CD1c-positive myeloid dendritic cell (primary cell): ENCODE results near the gene ZNF3.
A peak's percentile ranks its signal among the peaks of the same experiment; 100 is the strongest.

ENCODE experiments used
- DNase-seq: peaks from one replicate; pipeline ENCODE4 v3.0.0-alpha.2; 2016; ENCODE audit errors: extremely low spot score

ZNF3 gene

DNA sequence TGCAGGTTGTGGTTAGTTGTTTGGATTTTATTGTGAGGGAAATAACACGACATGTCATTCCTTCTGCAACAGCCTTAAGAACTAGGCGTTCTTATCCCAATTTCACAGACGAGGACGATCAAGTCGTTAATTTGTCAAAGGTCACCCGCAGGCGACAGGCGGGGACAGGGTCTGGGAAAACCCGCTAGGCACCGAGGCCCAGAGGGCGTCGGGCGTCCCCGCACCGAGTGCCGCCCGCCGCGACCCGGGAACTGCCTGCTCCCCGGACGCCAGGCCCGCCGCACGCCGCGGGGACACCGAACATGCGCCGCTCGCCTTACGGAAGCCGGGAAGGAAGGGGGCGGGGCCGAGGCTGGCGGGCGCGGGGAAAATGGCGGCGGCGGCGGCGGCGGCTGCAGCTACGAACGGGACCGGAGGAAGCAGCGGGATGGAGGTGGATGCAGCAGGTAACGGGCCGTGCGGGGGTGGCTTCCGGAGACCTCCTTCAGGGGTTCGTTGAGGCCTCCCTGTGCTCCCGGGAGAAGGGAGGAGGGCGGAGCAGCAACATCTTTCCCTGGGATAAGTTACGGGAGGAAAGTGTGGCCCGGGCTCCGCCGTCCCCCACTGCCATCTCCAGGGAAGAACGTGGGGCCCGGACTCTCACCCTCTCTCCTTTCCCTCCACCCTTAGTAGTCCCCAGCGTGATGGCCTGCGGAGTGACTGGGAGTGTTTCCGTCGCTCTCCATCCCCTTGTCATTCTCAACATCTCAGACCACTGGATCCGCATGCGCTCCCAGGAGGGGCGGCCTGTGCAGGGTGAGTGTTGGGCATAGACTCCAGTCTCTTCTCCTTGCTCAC, 7.3 kb upstream of the ZNF3 start, which contains the start of gene COPS6:
COPS6 (plus strand) TSS at position 349 of the 837 bp plus-strand sequence; CDS start at position 371, 22 bp downstream.
- DNase-seq, result peak; percentile 88

DNA sequence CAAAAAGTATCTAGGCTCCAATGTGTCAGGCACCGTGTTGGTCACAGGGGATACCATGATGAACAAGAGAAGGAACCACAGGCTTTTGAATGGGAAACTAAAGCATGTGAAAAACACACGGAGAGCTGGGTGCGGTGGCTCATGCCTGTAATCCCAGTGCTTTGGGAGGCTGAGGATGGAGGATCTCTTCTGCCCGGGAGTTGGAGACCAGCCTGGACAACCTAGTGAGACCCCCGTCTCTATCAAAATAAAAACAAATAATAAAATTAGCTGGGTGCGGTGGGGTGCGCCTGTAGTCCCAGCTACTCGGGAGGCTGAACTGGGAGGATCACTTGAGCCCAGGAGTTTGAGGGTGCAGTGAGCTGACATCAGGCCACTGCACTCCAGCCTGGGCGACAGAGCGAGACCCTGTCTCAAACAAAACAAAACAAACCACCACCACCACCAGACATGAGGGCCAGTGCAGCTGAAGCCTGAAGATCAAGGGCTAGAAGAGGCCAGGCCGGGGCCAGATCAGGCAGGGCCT, 6.6 kb upstream of the ZNF3 start:
- no peak for DNase-seq

DNA sequence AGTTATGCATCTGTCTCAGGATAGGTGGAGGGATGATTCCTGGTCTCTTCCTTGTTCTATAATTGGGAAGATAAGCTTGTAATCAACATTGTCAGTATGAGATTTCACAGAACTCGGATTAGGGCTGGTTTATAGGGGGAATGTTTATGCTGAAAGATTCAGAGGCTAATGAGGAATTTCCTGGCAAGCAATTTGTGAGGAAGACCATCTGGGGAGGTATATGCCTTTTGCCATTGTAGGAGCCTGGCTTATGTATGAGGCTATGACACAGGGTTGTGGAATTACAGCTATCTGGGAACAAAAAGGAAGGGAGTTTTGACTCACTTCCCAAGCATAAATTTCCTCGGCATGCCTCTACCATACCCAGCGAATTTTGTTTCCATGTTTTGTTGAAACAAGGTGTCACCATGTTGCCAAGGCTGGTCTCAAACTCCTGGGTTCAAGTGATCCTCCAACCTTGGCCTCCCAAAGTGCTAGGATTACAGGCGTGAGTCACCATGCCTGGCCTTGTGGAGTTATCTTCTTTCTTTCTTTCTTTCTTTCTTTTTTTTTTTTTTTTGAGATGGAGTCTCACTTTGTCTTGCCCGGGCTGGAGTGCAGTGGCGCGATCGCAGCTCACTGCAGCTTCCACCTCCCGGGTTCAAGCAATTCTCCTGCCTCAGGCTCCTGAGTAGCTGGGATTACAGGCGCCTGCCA, 5.7 kb upstream of the ZNF3 start:
- no peak for DNase-seq

DNA sequence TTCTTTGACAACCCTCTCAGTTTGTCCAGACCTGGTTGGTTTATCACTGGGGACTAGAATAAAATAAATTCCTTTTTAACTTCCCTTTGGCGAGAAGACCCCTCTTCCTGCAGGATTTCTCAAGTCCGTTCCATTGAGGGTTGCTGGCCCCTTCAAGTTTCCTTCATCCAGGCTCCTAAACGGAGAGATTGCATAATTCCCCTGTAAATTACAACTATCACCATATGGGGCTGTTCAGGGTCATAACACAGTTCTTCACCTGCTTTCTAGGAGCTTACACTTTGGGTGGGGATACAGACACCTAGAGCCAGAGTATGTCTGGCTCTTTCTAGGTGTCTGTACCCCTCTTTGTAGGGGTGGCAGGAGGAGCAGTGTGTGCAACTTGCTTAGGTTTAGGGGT, 4.0 kb upstream of the ZNF3 start:
- DNase-seq, result no peak

DNA sequence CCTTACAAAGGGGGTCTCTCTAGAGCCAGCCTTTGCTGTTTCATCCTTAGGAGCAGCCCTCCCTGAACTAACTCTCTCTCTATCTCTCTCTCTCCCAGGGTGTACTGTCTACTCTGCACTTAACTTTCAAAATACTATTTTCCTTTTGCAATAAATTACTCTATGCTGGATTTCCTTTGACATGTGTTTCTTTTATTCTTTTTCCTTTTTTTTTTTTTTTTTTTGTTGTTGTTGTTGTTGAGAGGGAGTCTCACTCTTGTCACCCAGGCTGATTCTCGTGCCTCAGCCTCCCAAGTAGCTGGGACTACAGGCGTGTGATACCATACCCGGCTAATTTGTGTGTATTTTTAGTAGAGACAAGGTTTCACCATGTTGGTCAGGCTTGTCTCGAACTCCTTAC, 1.5 kb upstream of the ZNF3 start:
- no peak for DNase-seq

DNA sequence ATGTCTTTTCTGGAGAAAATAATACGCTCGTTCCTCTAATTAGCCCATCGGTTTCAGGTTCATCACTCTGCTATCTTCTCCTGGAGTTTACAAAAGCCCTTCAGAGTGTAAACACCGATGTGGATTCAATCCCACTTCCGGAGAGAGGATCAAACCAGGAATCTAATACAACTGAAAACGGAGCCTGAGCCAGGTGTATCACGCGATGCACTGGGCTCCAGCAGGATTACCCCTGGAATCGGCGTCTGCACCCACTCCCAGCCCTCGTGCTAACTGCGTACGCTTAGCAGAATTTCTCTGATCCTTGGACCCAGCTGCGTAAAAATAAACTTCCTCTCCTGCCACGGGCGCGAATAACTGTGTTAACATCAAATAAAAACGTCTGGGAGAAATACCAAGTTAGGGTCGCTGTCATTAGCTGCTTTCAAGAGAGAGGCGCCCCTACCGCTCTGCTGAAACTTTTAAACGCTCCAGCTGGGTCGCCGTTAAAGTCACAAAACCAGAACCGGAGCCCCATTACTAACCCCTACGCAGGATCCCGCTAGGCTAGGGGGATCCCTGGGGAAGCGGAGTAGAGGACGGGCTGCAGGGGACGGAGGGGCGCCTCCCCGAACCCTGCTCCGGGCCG, 502 bp downstream of the ZNF3 start:
- peak; percentile 27 for DNase-seq

DNA sequence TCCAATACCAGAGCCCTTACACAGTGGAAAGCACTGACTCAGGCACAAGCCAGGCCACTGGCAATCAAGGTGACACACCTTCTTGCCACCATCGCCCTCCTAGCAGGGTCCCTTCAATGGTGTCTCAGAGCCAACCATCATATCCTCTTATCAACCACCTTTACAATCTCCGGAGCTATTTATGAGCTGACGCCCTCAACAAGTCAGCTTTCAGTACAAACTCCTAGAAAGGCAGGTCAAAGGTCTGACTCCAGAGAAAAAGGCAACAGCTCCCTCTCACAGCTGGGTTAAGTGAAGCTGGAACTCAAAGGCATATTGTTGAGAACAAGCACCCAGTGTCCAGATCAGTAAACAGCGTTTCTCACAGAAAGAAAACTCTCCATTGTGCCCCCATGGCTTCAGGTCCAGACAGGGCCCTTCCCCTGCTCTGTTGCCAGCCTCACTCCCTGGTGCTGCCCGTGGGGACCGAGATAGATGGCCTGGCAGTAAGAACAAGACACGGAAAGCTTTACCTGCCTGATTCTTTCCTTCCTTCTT, 2.4 kb downstream of the ZNF3 start:
- DNase-seq, result no peak

DNA sequence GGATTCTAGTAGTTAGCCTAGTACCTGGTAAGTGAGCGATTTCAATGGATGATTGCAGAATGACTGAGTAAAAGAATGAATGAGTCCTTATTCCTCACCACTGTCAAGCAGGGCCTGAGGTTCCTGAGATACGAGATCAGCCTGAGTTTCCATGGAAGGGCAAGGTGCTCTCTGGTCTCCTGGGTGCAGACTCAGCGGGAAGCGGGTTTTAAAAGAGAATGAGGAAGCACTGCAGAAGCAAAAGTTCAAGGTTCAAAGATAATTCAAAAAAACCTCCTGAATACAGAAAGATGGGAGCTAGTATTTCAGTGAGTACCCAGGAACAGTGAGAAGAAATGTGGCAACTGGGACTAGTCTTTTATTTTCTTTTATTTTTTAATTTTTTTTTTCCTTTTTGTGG, 4.3 kb downstream of the ZNF3 start:
- no peak for DNase-seq

DNA sequence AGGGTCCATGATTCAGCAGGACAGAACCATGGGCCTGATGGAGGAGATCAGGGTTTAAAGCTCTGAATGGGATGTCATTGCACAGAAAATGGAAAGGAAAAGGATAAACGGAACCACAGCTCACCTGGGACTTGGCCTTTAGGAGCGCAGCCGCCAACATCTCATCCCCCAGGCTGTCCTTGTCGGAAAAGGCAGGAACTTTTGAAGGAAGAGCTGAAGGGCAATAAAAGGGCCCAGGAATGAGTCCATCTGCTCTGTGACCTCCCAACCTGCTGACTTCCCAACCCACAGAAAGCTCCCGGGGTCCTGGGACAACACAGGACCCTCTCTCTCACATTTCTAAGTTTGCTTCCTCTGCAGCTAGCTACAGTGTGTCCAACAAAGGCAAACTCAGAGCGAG, 6.1 kb downstream of the ZNF3 start:
- DNase-seq, result no peak

DNA sequence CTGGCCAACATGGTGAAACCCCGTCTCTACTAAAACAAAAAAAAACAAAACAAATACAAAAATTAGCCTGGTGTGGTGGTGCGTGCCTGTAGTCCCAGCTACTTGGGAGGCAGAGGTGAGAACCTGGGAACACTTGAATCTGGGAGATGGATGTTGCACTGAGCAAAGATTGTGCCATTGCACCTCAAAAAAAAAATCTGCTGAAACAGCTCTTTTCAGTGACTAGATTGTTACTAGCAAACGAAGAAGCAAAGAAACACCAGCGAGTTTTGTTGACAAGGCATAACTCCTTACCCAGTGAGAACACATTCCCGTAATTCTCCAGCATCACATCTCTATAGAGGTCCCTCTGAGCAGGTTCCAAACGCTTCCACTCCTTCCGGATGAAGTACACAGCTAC, 6.7 kb downstream of the ZNF3 start:
- DNase-seq, result no peak

DNA sequence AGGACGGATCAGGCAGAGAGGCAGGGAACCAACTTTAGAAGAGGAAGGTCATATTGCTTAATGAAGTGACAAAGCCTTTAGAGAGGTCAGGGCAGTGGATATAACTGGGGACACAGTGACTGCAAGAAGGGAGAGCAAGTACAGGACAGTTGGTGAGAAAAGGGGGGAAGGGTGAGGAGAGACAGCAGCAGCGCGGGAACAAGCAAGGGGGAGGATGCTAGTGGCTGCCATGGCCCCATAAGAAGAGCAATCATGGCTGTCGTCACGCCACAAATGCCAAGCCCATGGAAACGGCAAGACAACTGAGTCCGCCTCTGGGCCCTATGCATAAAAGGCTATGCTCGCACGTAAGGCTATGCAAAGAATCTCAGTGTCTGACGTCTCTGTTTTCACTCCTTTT, 9.1 kb downstream of the ZNF3 start:
- DNase-seq, result no peak

DNA sequence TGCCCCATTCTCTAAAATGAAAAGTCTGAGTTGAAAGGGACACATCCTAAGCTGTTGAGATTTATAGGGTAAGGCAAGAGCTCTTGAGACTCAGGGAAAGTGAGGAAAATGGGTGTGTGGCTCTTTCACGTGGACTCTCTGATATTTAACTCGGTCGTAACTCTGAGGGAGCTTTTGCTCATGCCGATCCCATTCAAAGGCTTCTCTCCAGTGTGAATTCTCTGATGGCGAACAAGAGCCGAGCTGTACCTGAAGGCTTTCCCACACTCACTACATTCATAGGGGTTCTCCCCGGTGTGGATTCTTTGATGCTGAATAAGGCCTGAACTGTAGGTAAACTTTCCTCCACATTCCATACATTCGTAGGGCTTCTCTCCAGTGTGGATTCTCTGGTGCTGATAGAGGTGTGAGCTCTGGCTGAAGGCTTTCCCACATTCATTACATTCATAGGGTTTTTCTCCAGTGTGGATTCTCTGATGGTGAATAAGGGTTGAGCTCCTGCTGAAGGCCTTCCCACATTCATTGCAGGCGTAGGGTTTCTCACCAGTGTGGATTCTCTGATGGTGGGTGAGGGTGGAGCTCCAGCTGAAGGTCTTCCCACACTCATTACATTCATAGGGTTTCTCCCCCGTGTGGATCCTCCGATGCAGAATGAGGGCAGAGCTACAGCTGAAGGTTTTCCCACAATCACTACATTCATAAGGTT, 10.4 kb downstream of the ZNF3 start:
- DNase-seq, result no peak

DNA sequence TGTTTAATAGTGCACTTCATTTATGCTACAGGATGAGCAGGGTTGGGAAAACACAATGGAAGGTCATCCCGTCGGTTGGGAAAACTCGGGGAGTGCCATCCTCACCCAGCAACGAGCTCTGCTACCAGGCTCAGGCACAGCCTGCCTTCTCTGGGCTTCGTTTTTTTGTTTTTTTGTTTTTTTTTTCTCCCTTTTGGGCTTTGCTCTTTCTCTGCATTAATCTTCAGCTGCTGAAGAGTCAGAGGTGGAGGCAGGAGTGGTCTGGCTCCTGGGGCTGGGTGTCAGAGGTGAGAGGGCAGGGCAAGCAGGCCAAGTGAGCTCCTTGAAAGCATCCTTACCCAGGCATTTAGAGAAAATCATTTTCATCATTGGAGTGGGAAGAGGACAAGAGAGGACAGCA, 11.5 kb downstream of the ZNF3 start:
- DNase-seq, result no peak

DNA sequence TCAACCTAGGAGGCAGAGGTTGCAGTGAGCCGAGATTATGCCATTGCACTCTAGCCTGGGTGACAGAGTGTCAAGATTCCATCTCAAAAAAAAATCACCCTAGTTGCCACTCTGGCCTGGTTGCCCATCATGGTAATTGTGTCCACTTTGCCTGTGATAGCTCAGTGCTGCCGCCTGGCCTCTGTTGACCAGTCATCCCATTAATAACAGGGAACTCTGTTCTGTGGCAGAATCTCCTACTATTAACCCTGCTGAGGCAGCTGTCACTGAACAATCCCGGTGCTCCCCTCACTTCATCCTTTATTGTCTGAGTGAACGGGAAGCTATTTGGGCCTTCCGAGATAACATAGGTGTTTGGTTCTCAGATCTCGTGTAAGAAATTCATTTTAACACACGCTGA, 14.6 kb downstream of the ZNF3 start:
- DNase-seq, result no peak

DNA sequence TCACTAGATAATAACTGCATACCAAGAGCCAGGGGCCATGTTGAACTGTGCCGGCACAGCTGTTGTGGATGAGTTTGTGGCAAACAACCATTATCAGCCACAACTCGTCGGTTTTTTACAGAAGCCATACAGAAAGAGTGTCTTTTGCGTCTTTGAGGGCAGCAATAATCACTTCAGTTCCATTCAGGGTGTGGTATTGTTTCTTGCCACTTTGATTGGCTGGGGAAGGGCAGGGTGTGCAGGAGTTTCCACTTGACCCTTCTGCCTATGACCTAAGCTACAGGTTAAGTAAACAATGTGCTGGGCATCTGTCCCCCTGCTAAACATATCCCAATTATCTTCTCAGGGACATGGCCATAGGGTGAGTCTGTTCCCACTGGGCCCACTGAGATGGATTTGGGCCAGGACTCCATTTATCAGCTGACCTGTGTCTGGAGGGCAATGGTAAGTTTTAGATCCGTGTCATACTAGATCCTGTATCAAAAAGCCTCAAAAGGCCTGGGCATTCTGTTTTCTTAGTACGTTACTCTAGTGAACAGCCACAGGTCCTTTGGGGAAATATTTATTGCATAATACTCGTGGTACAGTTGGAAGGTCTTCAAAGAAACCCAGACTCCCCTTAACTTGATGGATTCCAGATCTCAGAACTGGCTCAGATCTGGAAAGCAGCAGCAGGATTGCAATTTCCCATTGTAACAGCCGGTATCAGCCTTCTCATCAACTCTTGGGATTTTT, 15.9 kb downstream of the ZNF3 start:
- DNase-seq, result no peak

DNA sequence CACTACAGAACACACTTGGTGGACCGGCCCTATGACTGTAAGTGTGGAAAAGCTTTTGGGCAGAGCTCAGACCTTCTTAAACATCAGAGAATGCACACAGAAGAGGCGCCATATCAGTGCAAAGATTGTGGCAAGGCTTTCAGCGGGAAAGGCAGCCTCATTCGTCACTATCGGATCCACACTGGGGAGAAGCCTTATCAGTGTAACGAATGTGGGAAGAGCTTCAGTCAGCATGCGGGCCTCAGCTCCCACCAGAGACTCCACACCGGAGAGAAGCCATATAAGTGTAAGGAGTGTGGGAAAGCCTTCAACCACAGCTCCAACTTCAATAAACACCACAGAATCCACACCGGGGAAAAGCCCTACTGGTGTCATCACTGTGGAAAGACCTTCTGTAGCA, 17.4 kb downstream of the ZNF3 start:
- no peak for DNase-seq

DNA sequence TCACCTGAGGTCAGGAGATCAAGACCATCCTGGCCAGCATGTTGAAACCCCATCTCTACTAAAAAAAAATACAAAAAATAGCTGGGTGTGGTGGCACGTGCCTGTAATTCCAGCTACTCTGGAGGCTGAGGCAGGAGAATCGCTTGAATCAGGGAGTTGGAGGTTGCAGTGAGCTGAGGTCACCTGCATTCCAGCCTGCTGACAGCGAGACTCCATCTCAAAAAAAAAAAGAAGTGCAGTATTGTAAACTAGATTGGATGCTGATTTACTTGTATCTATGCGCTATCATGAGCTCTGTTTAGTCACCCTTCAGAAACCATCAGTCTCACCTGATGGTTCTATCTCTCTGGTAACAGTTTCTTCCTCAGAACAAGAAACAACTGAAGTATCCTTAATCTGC, 18.1 kb downstream of the ZNF3 start:
- no peak for DNase-seq

DNA sequence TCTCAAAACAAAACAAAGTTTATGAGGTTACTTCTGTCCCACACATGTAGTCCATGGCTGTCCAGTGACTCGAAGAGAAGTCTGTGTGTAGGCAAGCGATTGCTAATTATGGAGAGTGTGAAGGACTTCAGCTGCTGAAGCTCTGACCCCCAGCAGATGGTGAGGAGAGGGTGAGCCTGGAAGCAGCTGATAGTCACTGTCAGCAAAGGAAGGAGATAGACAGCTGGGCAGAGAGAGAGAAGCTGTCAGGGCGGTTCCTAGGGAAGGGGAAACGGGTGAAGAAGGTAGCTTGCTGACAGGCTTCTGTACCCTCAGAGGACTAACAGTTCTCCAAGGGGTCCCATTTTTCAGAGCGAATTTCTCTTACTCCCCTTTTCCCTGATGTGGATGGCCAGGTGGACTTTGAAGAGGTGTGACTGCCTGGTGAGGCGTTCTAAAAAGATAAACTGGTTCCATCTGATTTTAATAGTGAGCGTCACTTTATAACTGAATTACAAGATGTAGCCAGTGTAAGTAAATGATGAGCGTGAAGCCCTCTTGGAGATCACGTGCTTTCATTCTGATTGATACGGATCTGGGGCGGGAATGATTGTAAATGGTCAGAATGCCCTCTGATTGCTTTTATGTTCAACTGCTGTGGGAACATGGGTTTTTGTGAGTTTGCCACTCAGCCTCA, 19.9 kb downstream of the ZNF3 start:
- no peak for DNase-seq

DNA sequence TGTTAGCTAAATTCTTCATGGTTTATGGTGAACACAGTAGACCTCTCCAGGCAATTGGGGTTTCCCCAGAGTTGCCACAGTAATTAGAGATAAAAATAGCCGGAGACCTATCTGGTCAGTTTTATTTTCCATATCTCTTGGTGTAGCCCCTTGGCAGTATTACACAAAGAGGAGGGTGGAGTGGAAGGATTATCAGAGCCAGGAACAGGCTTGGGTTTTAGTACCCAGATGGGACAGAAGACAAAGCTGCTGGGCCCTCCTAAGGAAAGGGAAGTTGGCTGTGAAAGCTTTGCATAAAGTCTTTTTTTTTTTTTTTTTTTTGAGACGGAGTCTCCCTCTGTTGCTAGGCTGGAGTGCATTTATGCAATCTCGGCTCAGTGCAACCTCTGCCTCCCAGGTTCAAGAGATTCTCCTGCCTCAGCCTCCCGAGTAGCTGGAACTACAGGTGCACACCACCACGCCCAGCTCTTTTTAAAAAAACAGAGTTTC, 22.2 kb downstream of the ZNF3 start:
- DNase-seq, result no peak

DNA sequence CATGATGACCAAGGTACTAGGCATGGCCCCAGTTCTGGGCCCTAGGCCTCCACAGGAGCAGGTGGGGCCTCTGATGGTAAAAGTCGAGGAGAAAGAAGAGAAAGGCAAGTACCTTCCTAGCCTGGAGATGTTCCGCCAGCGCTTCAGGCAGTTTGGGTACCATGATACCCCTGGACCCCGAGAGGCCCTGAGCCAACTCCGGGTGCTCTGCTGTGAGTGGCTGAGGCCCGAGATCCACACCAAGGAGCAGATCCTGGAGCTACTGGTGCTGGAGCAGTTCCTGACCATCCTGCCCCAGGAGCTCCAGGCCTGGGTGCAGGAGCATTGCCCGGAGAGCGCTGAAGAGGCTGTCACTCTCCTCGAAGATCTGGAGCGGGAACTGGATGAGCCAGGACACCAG, 24.5 kb downstream of the ZNF3 start:
- no peak for DNase-seq
